ENCODE measurements around the gene ZNF576.
"Not testable (repeated sequence)": the region's sequence is repeated elsewhere in the genome, so short reads cannot be mapped to it uniquely, and the experiment has no call there.

Gene ZNF576, protein sequence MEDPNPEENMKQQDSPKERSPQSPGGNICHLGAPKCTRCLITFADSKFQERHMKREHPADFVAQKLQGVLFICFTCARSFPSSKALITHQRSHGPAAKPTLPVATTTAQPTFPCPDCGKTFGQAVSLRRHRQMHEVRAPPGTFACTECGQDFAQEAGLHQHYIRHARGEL

GRCh38 chr19:43595999-43596841 is at the start of gene ZNF576, which contains the start of gene IRGQ:
TSS of gene ZNF576 (plus strand) at chr19:43596595. CDS start at chr19:43597109, 514 bp downstream.
TSS of gene IRGQ (minus strand) at chr19:43596134. CDS start at chr19:43595338, 796 bp downstream.
- FAIRE-seq (peak; percentile 99), DNase-seq (ENCODE audit: insufficient read length, low spot score) (peak; percentile 99)

- DNase-seq (ENCODE audit: insufficient read length, low spot score); FAIRE-seq: not testable (repeated sequence)
These were observed 48.5 kb upstream of the ZNF576 start for GRCh38 chr19:43547926-43548325.

DNA sequence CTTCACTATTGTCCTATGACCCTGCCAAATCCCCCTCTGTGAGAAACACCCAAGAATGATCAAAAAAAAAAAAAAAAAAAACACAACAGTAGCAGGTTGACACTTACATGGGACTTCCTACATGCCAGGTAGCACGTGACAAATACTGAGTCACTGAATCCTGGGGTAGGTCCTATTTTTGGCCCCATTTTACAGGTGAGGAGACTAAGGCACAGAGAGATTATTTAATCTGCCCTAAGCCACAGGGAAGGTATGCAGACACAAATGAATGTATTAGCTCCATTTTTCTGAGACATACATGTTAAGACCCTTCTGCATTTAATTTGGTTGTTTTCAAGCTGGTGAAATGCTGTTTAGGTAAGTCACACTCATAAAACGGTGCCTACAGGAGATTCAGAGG is 47.7 kb upstream of the ZNF576 start:
- FAIRE-seq (no peak), DNase-seq (ENCODE audit: insufficient read length, low spot score) (no peak)

- FAIRE-seq (no peak), DNase-seq (ENCODE audit: insufficient read length, low spot score) (no peak)
These were observed 44.8 kb upstream of the ZNF576 start for GRCh38 chr19:43551399-43552197.

DNA sequence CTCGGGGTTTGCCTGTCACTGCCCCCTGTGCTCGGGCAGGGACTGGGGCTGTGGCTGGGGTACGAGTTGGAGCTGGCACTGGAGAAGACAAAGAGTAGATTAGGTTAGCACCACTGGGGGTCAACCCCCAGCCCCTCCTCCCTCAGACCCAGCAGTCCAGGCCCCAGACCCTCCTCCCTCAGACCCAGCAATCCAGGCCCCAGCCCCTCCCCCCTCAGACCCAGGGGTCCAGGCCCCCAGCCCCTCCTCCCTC is 44.3 kb upstream of the ZNF576 start:
- FAIRE-seq, result no peak

DNA sequence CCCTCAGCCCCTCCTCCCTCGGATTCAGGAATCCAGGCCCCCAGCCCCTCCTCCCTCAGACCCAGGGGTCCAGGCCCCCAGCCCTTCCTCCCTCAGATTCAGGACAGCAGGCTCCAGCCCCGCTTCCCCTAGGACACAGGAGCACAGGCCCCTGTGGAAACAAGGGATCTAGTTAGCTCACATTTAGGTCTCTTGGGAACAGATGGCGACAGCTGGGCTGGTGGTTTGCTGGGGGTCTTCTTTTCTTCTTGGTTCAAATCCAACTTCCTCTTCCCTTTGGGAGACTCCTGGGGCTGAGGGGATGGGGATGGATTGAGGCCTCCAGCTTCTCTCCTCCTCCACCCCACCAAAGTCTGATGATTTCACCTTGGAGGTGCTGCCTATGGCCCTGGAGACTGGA is 43.8 kb upstream of the ZNF576 start:
- FAIRE-seq (no peak), DNase-seq (ENCODE audit: insufficient read length, low spot score) (no peak)

More for the DNA sequence above, 44.3 kb upstream of the ZNF576 start:
- no peak for DNase-seq (ENCODE audit: insufficient read length, low spot score)

DNA sequence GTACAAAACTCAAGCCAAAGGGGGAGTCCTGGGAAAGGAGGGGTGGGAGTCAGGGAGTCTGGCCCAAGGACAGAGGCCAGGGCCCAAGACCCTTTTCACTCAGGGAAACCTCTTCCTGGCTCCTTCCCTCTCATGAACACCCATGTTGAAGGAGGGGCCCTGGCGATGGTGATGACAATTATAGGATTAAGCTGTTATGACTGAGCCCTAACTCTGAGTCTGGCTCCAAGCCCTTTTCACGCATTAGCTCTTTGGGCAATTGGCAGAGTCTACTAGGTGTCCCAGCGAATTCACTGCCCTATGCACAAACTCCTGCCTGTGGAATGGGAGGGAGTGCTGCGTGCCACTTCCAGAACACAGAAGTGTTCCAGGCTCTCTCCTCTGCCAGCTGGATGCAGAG is 42.7 kb upstream of the ZNF576 start:
- DNase-seq (ENCODE audit: insufficient read length, low spot score) (no peak), FAIRE-seq (no peak)

GRCh38 chr19:43554317-43554895 is 42.0 kb upstream of the ZNF576 start:
- DNase-seq (ENCODE audit: insufficient read length, low spot score) (no peak), FAIRE-seq (no peak)

DNA sequence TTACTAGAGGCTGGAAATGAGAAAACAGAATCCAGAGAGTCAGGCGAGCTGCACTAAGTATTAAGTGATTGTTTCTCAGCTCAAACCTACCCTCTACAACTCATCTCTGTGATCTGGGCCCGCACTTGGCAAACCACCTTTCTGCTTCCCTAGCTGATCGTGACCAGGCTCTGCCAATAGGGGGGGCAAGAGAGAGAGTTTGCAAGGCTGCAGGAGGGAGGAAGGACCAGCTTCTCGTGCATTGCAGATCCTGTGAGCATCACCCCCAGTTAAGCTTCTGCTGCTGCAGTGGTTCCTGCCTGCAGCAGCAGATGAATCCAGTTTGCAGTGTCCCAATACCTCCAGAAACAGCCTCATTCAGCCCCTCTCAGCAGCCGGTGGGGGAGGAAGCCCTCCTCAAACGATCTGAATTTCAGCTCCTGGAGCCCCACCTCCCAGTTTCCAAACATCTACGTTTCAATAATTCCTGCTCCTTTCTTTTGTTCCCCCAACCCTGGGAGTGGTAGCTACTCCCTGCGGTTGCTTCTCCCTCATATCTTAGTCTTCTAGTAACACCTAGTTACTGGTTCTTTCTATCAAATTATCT is 41.1 kb upstream of the ZNF576 start:
- DNase-seq (ENCODE audit: insufficient read length, low spot score) (peak; percentile 66), FAIRE-seq (peak; percentile 67)

DNA sequence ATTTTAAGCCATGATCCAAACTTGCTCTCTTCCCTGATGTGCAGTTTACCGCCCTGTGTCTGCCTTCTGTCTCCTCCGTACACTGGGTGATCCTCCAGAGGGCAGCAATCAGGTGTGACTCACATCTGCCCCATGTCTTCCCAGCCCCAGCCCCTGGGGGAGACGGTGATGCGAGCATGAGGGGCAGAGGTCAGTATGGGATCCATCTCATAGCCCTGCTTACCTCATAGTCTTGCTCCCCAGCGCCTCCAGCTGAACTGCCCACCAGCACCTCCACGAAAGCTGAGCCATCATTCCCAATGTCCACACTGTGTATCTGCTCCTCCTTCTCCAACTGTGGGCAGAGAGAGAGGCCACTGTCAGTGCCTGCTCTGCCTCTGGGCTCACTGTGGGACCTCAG is 35.7 kb upstream of the ZNF576 start:
- peak; percentile 43 for DNase-seq (ENCODE audit: insufficient read length, low spot score)
- peak; percentile 20 for FAIRE-seq

DNA sequence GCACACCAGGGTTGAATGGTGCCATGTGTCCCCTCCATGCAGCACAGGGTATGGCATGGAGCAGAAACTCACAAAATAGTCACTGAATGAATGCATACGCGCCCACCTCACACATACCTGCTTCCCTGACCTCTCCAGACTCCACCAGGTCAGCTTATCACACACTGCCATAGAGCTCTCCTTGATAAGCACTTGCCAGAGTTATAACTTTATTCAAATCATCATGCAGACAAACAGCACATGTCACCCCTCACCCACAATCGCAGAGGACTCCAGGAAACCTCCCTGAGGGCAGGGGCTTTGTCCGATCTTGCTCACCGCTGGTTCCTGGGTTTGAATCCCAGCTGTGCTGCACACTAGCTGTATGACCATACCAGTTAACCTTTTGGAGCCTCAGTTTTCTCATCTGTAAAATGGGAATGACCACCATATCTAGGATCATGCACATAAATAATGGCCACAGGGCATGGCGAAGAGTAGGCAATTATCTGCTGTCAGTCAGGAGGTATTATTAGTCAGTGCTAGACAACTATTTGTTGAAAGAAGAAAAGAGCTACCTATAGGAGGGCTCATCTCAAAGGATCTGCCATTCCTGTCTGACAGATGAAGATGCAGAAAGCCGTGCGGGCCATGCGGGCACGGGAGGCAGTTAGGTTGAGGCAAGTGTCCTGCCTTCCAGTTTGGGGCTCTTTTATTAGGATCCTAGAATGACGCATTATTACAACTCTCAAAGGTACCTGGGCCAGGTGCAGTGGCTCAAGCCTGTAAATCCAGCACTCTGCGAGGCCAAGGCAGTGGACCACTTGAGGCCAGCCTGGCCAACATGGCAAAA is 35.0 kb upstream of the ZNF576 start:
- DNase-seq (ENCODE audit: insufficient read length, low spot score) (no peak), FAIRE-seq (no peak)

GRCh38 chr19:43562226-43562697 is 34.1 kb upstream of the ZNF576 start:
- FAIRE-seq (no peak), DNase-seq (ENCODE audit: insufficient read length, low spot score) (no peak)

- DNase-seq (ENCODE audit: insufficient read length, low spot score) (peak; percentile 33), FAIRE-seq (peak; percentile 88)
These were observed 33.6 kb upstream of the ZNF576 start for GRCh38 chr19:43562698-43563241.

DNA sequence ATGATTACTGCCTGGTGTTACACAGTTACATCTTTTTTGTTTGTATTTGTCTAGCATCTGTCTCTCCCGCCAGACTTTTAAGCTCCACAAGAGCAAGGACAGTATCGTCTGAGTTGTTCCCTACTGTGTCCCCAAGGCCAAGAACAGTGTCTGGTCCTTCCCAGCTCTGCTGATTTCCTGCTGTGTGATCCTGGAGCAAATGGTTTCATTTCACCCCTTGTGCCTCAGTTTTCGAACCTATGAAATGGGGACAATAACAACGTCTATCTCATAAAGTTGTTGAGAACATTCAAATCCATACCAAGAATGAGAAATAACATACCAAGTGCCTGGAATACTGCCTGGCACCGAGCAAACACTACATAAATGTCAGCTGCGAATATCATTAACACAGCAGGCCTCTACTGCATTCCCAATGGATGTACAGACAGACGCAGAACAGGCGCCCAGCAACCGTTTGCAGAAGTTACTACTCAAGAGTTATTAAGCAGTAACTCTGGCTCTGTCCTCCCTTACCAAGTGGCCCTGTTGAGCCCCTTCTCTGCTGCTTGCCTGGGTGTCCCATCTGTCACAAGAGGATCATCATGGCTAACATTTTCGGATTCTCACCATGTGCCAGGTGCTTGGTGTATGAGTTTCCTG is 32.5 kb upstream of the ZNF576 start:
- FAIRE-seq (peak; percentile 13), DNase-seq (ENCODE audit: insufficient read length, low spot score) (no peak)

DNA sequence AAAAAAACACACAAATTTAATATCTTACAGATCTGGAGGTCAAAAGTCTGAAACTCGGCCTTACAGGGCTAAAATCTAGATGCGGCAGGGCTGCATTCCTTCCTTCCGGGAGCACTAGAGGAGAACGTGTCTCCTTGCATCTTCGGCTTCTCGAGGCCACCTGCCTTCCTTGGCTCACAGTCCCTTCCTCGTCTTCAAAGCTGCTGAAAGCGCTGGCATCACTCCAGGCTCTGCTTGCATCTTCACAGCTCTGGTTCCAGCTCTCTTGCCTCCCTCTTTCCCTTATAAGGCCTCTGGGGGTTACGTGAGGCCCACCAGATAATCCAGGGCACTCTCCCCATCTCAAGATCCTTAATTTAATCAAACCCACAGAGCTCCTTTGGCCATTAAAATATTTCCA is 31.6 kb upstream of the ZNF576 start:
- FAIRE-seq, result no peak
- no peak for DNase-seq (ENCODE audit: insufficient read length, low spot score)

- FAIRE-seq (no peak), DNase-seq (ENCODE audit: insufficient read length, low spot score) (no peak)
These were observed 26.7 kb upstream of the ZNF576 start for GRCh38 chr19:43569657-43570056.

GRCh38 chr19:43570174-43570791 is 26.1 kb upstream of the ZNF576 start:
- FAIRE-seq (no peak), DNase-seq (ENCODE audit: insufficient read length, low spot score) (no peak)

- no peak for FAIRE-seq
These were observed 24.2 kb upstream of the ZNF576 start for GRCh38 chr19:43572171-43572588.

More at GRCh38 chr19:43572171-43572588, 24.2 kb upstream of the ZNF576 start:
- DNase-seq (ENCODE audit: insufficient read length, low spot score), result no peak
